HG02973 (cell line): Measurements from ENCODE around the gene CA5A.
"Not testable (repeated sequence)": the region's sequence is repeated elsewhere in the genome, so short reads cannot be mapped to it uniquely, and the experiment has no call there.

Experiments used
- ATAC-seq: cut with Tn5 transposase; IDR thresholded peaks from one replicate; pipeline ENCODE4 v1.9.1; 2021; ENCODE audit warnings: moderate library complexity; ENCODE audit not compliant: unreplicated experiment

The CA5A gene

DNA sequence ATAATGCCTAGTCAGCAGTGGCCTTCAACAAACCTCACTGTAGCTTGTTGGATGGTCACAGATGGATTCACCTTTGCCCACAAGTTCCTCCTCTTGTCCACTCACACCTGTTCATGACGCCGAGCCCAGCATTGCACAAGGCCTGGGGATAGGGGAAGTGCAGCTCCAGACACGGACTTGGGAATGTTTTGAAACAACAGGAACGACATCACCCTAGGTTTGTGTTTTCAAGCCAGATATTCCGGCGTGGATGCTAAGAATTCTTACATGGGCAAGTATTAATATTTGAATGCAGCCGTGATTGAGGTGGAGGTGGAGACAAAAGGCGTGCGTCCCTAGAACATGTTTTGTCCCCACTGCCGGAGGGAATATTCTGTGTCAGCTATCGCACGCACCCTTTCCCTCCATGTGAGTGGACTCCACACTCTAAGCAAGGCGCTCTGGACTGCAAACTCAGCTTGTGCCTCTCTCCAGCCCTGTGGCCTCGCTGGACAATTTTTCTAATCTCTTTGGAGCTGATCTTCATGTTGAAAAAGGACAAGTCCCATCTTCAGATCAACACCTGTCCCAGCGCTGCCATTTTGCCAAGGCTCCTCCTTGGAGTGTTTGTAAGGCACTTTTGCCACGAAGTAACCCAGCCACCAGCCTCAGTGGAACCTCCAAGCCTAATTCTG, 12.9 kb upstream of the CA5A start:
- ATAC-seq, result no peak

DNA sequence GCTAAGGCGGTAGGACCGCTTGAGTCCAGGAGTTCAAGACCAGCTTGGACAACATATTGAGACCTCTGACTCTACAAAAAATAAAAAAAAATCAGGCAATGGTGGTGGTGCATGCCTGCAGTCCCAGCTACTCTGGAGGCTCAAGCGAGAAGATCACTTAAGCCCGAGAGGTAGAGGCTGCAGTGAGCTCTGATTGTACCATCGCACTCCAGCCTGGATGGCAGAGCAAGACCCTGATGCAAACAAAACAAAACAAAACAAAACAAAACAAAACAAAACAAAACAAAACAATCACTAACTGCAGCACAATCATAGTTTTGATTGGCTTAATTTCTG, 12.4 kb upstream of the CA5A start:
- no peak for ATAC-seq

DNA sequence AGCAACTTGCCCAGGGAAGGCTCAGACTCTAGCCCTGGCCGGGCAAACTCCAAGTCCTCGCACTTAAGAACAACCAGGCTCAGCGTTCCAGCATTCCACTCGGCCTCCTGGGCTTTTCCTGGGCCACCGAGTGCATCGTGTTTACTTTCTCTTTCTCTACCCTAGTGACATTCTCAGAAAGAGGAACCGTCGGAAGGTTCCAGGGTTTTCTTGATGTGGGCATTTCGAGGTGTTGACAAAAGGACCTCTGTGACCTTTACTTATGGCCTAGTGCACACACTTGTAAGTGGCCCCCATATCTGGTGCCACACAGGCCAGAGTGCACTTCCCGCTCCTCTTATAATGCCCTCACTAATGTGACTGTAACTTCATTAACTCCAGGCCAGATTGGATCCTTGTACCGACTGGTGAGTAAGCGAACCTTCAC, 11.8 kb upstream of the CA5A start:
- no peak for ATAC-seq

DNA sequence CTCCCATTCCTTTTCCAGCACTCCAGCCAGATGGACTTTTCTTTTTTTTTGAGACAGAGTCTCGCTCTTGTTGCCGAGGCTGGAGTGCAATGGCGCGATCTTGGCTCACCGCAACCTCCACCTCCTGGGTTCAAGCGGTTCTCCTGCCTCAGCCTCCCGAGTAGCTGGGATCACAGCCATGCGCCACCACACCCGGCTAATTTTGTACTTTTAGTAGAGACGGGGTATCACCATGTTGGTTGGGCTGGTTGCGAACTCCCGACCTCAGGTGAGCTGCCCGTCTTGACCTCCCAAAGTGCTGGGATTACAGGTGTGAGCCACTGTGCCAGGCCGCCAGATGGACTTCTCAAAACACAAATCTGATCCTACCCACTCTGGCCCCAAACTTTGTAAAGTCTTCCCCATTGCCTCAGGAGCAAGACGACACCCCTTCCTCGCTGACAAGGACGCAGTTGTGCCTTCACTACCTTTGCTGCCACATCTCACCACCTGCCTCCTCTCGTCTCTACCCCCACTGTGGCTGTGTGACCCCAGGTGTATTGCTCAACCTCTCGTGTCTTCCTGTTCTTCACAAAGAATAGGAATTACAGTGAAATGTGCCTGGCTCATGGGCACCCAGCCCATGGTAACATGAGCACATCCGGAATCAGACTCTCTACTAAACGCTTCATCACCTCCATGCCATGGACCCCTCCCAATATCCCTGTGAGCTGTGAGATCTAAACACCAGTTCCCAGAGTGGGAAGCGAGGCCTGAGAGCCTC, 11.2 kb upstream of the CA5A start:
- ATAC-seq, result no peak

GRCh38 chr16:87946596-87947347, 10.4 kb upstream of the CA5A start:
- ATAC-seq, result no peak

GRCh38 chr16:87945351-87946042, 9.2 kb upstream of the CA5A start:
- ATAC-seq, result no peak

DNA sequence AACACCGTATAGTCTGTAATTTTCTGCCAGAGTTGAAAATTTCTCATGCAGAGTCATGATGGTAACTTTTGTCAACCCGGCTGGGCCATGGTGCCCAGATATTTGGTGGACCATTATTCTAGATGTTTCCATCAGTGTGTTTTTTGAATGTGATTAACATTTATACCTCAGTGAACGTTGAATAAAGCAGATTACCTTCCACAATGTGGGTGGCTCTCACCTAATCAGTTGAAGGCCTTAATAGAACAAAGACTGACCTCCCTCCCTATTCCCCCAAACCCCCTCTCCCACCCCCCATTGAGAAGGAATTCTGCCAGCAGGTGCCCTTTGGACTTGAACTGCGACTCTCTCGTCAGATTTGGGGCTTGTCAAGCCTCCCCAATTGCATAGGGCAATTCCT, 6.4 kb upstream of the CA5A start:
- ATAC-seq, result no peak

GRCh38 chr16:87939562-87940423, 3.5 kb upstream of the CA5A start:
- no peak for ATAC-seq

GRCh38 chr16:87938412-87938949, 2.2 kb upstream of the CA5A start:
- ATAC-seq, result no peak

GRCh38 chr16:87937231-87937542, 858 bp upstream of the CA5A start:
- not testable (repeated sequence) for ATAC-seq

GRCh38 chr16:87936016-87936374, 334 bp downstream of the CA5A start:
- not testable (repeated sequence) for ATAC-seq

GRCh38 chr16:87934752-87935425, 1.4 kb downstream of the CA5A start:
- ATAC-seq, result not testable (repeated sequence)

DNA sequence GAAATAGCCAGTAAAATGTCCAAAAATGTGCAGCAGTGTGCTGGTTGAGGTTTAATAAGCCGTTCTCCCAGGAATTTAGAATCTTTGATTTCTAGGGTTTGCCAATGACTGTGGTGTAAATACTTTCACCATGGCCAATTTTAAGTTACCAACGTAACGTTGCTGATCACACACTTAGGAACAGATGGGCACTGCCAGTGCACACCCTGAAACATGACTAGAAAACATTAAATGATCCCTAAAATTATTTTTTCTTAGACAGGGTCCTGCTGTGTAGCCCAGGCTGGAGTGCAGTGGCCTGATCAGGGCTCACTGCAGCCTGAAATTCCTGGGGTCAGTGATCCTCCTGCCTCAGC, 3.2 kb downstream of the CA5A start:
- ATAC-seq, result no peak

DNA sequence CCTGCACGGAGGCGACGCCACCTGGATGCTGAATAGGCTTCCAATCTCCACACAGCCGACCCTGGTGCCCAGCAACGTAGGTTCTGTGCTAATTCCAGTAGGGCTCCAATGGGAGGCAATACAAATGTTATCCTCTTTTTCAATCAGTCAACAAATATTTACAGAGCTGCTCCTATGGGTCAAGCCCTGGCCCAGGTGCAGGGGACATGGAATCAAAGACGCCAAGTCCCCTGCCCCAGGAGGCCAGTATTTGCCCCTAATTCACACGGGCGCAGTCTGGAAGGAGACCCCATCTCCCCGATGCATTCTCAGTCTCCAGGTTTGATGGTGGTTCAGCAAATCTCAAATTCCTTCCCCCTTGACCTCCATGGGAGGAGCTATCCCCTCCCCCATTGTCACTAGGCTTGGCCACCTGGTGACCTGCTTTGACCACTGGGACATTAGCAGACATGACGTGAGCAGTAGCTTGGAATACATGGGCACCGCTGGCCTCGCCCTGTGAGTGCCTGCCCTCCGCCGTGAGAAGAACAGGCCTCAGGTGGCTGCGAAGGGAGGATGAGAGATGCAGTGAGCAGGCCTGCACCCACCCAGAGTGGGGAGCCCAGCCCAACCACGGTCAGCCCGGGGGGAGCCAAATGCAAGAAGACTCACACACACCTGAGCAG, 3.7 kb downstream of the CA5A start:
- not testable (repeated sequence) for ATAC-seq

GRCh38 chr16:87931504-87931903, 4.8 kb downstream of the CA5A start:
- no peak for ATAC-seq

DNA sequence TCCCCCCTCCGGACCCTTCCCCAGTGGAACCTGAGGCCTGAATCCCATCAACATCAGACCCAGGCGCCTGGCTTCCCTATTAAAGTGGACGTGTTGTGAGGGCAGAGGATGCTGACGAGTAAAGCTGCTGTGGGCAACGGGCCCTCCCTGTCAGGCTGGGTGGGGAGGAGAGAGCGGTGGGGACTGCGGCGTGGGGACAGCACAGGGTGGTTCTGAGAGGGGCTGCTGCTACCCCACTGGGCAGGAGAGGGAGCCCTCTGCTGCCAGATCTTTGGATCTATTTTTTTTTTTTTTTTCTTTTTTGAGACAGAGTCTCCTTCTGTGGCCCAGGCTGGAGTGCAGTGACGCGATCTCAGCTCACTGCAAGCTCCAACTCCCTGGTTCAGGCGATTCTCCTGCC, 5.9 kb downstream of the CA5A start:
- ATAC-seq, result no peak

DNA sequence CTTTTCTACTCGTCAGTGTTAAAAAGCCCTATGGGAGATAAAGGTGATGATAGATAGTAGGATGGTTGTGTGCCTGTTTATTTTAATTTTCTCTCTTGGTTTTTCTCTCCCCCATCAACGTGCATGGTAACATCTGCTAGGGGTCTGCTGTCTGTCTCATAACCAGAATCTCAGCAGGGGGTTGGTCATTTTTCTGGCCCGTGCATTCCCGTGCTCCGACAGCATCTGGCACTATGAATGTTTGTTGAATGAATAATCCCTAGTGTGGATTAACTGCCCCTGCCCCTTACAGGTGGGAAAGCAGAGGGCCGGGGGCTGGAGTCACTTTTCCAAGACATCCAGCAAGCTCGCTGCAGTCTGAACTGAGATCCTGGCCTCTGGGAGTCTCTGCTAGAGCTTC, 6.3 kb downstream of the CA5A start:
- no peak for ATAC-seq

- ATAC-seq, result no peak
Observed at GRCh38 chr16:87927195-87927562, 9.2 kb downstream of the CA5A start.
